Naive thymus-derived CD8-positive, alpha-beta T cell (primary cell): ENCODE data around the gene HOXC11. TPM values are rescaled to one million over a fixed set of nuclear protein-coding genes. Genes with fewer than 3 reads are reported as not detected.

Experiments
- ATAC-seq, 2 donors: fragments of 150-1000 bp; cut with Tn5 transposase in 1 of 2; sonication (Bioruptor Pico), chemical (Tn5 transposase) in 1 of 2; 1 replicate in 1 of 2; 2 replicates in 1 of 2; pipeline ENCODE4 v1.10.0; 2021; ENCODE audit warnings: mild to moderate bottlenecking in 2 of 2, moderate library complexity in 2 of 2
- POLR2A ChIA-PET: fragments of 350-600 bp; sonication (Branson Sonifier 250); formaldehyde crosslinking; loops from one replicate; lab custom pipeline; 2021; ENCODE audit warnings: antibody characterized with exemption; lab: Charles Lee
- DNase-seq, 10 donors: peaks; one replicate each; pipeline versions ENCODE4 v3.0.0 to v3.0.0-alpha.2; 2020 to 2022
- H3K27ac Mint-ChIP-seq, 10 donors: one replicate each; pipeline ENCODE4 v1.8.0; 2020 to 2022; ENCODE audit warnings: mild to moderate bottlenecking in 10 of 10, mixed read lengths in 10 of 10, moderate library complexity in 4 of 10, inconsistent platforms in 1 of 10
- H3K27me3 Mint-ChIP-seq, 5 donors: one replicate each; pipeline ENCODE4 v1.8.0; 2021 to 2022; ENCODE audit warnings: mixed read lengths in 5 of 5
- H3K36me3 Mint-ChIP-seq, 3 donors: one replicate each; pipeline ENCODE4 v1.8.0; 2020 to 2022; ENCODE audit warnings: mixed read lengths in 3 of 3, mild to moderate bottlenecking in 2 of 3, inconsistent platforms in 1 of 3
- H3K4me1 Mint-ChIP-seq, 4 donors: one replicate each; pipeline ENCODE4 v1.8.0; 2021 to 2022; ENCODE audit warnings: mixed read lengths in 4 of 4
- H3K4me3 Mint-ChIP-seq, 10 donors: one replicate each; pipeline ENCODE4 v1.8.0; 2020 to 2022; ENCODE audit warnings: mild to moderate bottlenecking in 10 of 10, mixed read lengths in 10 of 10, moderate library complexity in 6 of 10, inconsistent platforms in 1 of 10
- H3K9me3 Mint-ChIP-seq, 9 donors: one replicate each; pipeline ENCODE4 v1.8.0; 2020 to 2022; ENCODE audit warnings: mixed read lengths in 9 of 9, mild to moderate bottlenecking in 3 of 9, inconsistent platforms in 1 of 9, moderate library complexity in 1 of 9
- polyA plus RNA-seq, 3 donors: library from polyadenylated mRNA; unstranded; fragments of 300-500 nt; fragmentation: Illumina TruSeq; gene quantifications; one replicate each; pipeline ENCODE4 v1.2.3, GENCODE V29; 2021
- total RNA-seq, 8 experiments: library from RNA in 2 of 8; stranded (reverse) in 2 of 8; gene quantifications; one replicate each; pipeline ENCODE4 v1.2.3 and lab custom pipeline; 2021 to 2026

HOXC11 gene
- total and polyA plus RNA-seq, 5 experiments from 2014 or later: not detected

DNA sequence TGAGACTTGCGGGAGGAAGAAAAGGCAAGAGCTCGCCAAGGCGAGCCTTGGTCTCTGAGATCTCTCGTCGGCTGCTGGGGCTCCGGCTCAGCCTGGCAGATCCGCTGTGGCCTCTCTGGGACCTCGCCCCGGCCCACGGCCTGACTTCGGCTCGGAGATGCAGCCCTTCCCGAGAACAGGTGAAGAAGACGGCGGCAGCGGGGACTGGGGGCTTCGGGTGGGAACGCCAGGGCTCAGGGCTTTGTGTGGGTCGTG is 21.0 kb downstream of the HOXC11 start:
- peak overlapping the region in 3 of 10 donors; percentile 60 to 91 (median 87) for H3K27ac Mint-ChIP-seq
- peaks cover 66 to 100% (median 87%) of the 10 kb centered on the region in 5 donors for H3K27me3 Mint-ChIP-seq
- DNase-seq (no peak), ATAC-seq (no peak)
- H3K9me3 Mint-ChIP-seq: peaks cover 0 to 5% (median 0%) of the 10 kb centered on the region in 9 donors
- POLR2A ChIA-PET: no interaction called here
- H3K36me3 Mint-ChIP-seq: peaks cover 0 to 13% (median 4%) of the 10 kb centered on the region in 3 donors
- peak overlapping the region; percentile 33 to 84 (median 63) for H3K4me3 Mint-ChIP-seq
- peaks cover 37 to 75% (median 50%) of the 10 kb centered on the region in 4 donors for H3K4me1 Mint-ChIP-seq

DNA sequence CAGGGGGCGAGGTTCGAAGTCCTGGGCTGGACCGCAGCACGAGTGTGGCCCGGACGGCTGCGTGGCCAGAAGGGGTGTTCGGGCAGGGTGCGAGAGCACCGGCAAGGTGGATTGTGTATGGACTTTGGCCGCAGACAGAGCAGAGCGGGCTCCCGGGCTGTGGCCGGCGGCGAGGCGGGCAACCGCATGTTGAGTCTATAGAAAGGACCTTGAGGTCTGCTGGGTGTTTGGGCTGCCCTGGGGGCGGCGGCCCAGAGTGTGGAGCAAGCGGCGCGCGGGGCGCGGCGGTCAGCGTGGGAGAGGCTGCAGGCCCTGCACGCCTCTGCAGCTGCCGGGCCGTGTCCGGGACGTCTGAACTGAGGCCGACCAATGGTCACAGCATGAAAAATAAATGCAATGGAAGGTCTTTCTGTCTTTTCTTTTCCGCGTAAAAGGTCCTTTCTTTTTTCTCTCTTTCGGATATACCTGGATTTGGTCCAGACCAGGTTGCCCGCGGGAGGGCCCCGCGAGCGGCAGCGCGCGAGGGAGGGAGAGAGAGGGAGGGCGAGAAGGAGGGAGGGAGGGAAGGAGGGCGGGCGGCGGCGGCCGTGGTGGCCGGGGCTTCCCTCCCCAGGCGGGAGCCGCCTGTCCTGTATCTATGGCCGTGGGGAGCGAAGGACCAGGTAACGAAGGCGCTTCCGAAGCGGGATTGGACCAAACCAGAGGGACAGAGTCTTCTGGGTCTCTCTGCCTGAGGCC is 21.5 kb downstream of the HOXC11 start:
- DNase-seq: no peak
- Mint-ChIP-seq H3K27ac (peak overlapping the region in 2 of 10 donors; percentile 87 to 91), H3K9me3 (peaks cover 0 to 5% (median 0%) of the 10 kb centered on the region in 9 donors), H3K36me3 (peaks cover 0 to 13% (median 4%) of the 10 kb centered on the region in 3 donors), H3K27me3 (peaks cover 64 to 100% (median 85%) of the 10 kb centered on the region in 5 donors), H3K4me3 (peak overlapping the region; percentile 73 to 93 (median 80)), H3K4me1 (peaks cover 33 to 72% (median 46%) of the 10 kb centered on the region in 4 donors)
- no peak for ATAC-seq
- POLR2A ChIA-PET: interaction anchor here (1.7 kb wide), 1 partner anchor 12 kb away, joined by 5 read pairs; no protein-coding TSS in a partner anchor

DNA sequence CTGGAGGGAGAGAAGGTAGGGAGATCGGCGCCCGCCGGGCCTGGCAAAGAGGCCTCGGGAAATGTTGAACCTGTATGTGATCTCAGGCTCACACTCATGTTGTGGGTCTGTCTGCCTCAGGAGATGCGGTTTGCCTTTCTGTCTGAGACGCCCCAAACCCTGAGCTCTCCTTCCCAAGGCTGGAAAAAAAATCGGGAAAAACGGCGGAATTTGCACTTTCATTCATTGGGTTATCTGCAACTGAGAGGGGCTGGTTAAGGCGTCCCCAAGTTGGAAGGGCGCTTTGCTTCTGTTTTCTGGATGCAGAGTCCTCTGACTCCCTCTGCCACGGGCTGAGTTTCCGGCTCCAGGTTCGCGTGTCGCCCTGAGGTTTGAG is 22.1 kb downstream of the HOXC11 start:
- DNase-seq (no peak), ATAC-seq (peak; percentile 24)
- POLR2A ChIA-PET: interaction anchor here (1.7 kb wide), 1 partner anchor 12 kb away, joined by 5 read pairs; no protein-coding TSS in a partner anchor
- H3K36me3 Mint-ChIP-seq: peaks cover 0 to 13% (median 4%) of the 10 kb centered on the region in 3 donors
- peaks cover 30 to 72% (median 45%) of the 10 kb centered on the region in 4 donors for H3K4me1 Mint-ChIP-seq
- H3K27ac Mint-ChIP-seq: peak overlapping the region in 1 of 10 donors; percentile 44
- peaks cover 0 to 5% (median 0%) of the 10 kb centered on the region in 9 donors for H3K9me3 Mint-ChIP-seq
- H3K27me3 Mint-ChIP-seq: peaks cover 59 to 100% (median 82%) of the 10 kb centered on the region in 5 donors
- H3K4me3 Mint-ChIP-seq: peak overlapping the region; percentile 67 to 93 (median 80)

DNA sequence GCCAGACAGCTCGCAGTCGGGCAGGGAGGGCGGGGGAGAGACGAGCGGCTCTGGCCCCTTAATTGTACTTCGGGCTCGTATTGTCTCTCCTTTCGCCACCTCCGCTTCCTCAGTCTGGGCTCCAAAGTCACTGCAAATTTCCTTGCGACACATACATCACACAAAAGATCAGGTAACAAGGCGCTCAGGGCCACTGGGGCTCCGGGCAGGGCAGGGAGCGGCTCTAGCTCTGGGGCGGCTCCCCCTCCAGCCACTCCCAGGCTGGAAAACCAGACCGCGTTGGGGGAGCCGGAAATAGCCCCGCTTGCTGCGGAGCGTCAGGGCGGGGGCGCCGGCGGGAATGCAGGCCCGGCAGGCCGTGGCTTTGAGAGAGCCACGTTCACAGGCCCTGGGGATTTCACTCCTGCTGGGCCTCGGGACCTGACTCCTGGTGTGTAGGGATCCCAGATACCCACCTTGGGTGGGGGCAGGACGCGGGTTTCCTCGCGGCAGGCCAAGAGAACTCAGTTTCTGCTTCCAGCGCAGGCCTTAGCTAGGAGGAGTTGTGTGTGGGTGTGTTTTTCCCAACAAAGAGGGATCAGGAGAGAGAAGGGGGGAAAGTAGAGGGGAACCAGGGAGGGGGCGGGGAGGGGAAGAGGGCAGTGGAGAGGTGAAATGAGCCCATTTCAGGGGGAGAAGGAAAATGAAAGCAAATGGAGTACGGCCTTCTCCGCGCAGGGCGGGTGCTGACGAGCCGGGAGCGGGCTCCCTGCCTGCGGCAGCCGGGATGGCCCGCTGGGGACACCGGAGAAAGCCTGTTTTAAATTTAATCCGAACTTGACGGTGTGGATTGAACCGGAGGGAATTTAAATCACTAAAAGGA is 22.7 kb downstream of the HOXC11 start:
- ATAC-seq (peak; percentile 32 to 41), DNase-seq (no peak)
- Mint-ChIP-seq H3K27me3 (peaks cover 54 to 100% (median 79%) of the 10 kb centered on the region in 5 donors), H3K27ac (peak overlapping the region in 1 of 10 donors; percentile 44), H3K36me3 (peaks cover 0 to 13% (median 4%) of the 10 kb centered on the region in 3 donors), H3K4me3 (peak overlapping the region; percentile 73 to 93 (median 82)), H3K9me3 (peaks cover 0 to 5% (median 0%) of the 10 kb centered on the region in 9 donors), H3K4me1 (peaks cover 24 to 72% (median 44%) of the 10 kb centered on the region in 4 donors)
- POLR2A ChIA-PET: interaction anchor here (0.9 to 1.7 kb wide), 2 partner anchors 11 to 14 kb away, joined by 4 to 5 read pairs; no protein-coding TSS in a partner anchor

DNA sequence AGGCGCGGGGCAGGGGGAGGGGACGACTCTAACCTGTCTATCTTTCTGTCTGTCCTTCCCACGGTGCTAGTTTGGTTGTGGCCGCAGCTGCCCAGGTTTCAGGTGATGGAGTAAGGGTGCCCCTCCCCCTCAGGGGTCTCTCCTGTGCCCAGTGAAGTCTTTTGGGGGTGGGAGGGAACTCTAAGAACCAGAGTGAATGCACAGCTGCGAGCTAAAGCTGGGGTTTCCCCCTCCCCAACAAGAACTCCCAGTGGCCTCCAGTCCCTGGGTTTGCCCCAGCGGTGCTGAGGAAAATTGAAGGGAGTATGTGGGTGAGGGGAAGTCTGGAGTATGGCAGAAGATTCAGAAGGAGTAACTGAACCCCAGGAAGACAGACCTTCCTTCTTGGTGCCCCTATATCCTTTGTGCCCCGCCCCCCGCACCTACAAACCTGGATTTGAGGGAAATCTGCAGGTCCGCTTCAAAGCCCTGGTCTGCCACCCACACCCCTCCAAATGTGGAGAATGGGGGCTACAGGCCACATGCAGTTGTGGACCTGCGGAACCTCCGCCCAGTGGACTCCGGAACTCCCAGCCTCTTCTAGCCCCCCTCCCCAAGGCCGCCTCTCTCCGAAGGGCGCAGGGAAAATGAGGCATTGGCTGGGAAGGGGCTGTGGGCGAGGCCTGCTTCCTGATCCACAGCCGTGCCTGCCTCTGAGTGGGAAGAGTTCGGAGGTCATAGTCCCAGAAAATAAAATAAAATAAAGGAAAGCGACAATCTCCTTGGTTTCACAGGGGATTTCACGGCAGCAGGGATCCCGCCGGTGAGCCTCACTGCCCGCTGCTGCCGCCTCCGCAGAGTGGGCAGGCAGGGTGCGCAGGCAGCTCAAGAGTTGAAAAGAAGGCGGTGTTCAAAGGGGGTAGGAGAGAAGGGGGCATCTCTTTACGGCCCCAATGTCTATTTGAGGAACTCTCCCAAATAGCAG is 23.6 kb downstream of the HOXC11 start:
- peaks cover 0 to 5% (median 0%) of the 10 kb centered on the region in 9 donors for H3K9me3 Mint-ChIP-seq
- no peak for ATAC-seq
- H3K27me3 Mint-ChIP-seq: peaks cover 49 to 100% (median 81%) of the 10 kb centered on the region in 5 donors
- no peak for DNase-seq
- peaks cover 21 to 66% (median 44%) of the 10 kb centered on the region in 4 donors for H3K4me1 Mint-ChIP-seq
- peak overlapping the region; percentile 73 to 93 (median 80) for H3K4me3 Mint-ChIP-seq
- POLR2A ChIA-PET: interaction anchor here (0.5 to 1.7 kb wide), 3 partner anchors 10 to 302 kb away, joined by 3 to 5 read pairs (median 4); no protein-coding TSS in a partner anchor
- peaks cover 0 to 11% (median 4%) of the 10 kb centered on the region in 3 donors for H3K36me3 Mint-ChIP-seq
- H3K27ac Mint-ChIP-seq: peak overlapping the region in 1 of 10 donors; percentile 67

DNA sequence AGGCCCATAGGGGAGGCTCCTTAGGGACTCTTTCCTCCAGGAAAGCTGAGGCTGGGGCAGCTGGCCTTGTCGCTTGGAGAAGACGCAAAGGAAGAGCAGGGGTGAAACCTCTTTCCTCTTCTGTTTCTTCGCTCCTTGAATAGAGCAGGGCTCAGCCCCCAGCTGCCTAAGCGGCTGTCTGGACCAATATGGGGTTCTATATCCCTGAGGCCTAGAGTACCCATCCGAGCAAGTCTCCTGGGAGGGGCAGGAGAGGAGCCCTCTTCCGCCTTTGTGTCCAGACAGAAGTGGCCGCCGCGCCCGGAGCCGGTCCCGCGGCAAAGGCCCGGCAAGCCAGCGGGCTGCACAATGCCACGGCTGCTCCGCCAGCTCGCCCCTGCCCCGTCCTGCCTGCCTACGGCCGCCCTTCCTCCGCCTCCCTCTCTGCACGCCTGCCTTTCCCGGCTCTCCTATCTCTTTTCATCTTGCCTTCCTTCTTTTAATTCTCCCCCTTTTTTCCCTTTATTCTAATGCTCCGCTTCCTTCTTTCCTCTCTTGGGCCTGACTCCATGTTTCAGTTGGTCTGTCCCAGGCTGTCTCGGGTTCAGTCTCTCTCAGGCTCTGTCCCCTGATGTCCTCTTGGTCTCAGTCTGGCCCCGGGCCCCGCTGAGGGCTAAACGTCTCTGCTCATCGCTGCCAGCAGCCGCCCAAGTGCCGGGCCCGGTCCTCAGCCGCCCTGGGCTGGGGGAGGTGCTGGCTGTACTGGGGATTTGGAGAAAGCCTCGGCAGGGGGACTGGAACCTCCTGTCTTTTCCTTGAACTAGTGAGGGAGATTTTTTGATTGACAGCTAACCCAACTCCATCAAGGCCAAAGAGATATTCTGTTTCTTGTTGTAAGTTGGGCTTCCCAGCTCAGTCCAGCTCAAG is 24.5 kb downstream of the HOXC11 start:
- Mint-ChIP-seq H3K4me1 (peaks cover 23 to 66% (median 44%) of the 10 kb centered on the region in 4 donors), H3K9me3 (peaks cover 0 to 4% (median 0%) of the 10 kb centered on the region in 9 donors), H3K36me3 (peaks cover 0 to 11% (median 4%) of the 10 kb centered on the region in 3 donors), H3K27ac (no peak overlapping the region), H3K27me3 (peaks cover 49 to 100% (median 81%) of the 10 kb centered on the region in 5 donors), H3K4me3 (peak overlapping the region in 9 of 10 donors; percentile 38 to 88 (median 64))
- DNase-seq (no peak), ATAC-seq (no peak)
- POLR2A ChIA-PET: interaction anchor here (0.5 to 1.0 kb wide), 2 partner anchors 9 to 301 kb away, joined by 3 to 4 read pairs; no protein-coding TSS in a partner anchor

DNA sequence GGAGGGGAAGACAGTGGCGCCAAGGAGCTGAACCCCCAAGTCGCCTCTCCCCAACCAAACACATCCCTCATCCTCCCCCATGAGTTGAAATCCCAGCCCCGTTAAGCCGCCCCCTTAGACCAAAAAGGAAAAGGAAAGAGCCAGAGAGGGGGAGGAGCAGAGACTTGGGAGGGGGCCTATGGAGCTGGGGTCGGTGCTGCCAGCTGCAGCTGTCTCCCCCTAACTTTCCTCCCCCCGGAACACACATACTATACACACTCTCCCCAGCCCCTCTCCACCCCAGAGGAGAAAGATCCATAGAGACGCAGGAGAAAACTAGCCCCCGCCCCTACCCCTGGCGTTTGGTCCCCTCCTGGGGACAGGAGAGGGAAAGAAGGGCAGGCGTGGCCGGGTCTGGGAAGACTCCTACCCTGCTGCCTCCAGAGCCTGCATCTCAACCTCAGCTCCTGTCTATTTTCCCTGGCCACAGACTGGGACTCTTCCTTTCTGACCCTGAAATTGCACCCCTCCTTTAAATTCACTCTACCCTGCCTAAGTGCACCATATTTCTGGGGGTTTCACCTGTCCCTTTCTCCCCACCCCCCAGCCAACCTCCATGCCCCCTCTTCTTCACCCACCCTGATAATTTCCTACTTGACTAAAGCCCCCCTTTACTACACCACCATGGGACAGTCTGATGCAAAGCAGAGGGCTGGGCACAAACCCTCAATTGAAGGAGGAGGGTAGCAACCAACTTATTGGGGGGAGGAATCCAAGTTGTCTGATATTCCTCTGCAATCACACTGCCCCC is 25.4 kb downstream of the HOXC11 start:
- H3K4me3 Mint-ChIP-seq: peak overlapping the region in 5 of 10 donors; percentile 22 to 67 (median 26)
- H3K36me3 Mint-ChIP-seq: peaks cover 0 to 11% (median 4%) of the 10 kb centered on the region in 3 donors
- peaks cover 50 to 100% (median 84%) of the 10 kb centered on the region in 5 donors for H3K27me3 Mint-ChIP-seq
- DNase-seq (no peak), ATAC-seq (no peak)
- H3K27ac Mint-ChIP-seq: no peak overlapping the region
- peaks cover 24 to 66% (median 44%) of the 10 kb centered on the region in 4 donors for H3K4me1 Mint-ChIP-seq
- peaks cover 0 to 4% (median 0%) of the 10 kb centered on the region in 9 donors for H3K9me3 Mint-ChIP-seq
- POLR2A ChIA-PET: interaction anchor here (1.0 to 1.2 kb wide), 2 partner anchors 10 kb away, joined by 3 to 4 read pairs; no protein-coding TSS in a partner anchor

DNA sequence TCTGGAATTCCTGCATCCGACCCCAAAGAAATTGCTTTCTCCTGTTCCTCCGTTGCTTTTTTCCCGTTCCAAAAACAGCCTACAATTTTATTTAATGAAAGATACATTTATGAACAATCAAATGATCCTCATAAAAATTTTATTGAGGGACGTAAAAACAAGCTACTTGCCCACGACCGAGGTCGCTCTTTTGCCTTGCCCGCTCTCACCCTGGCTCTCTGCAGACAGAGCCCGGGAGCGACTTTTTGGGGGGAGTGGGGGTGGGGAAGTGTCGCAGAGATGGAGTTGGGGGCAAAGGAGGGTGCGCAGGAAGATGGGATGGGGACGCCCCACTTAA is 25.9 kb downstream of the HOXC11 start:
- H3K9me3 Mint-ChIP-seq: peaks cover 0 to 3% (median 0%) of the 10 kb centered on the region in 9 donors
- no peak overlapping the region for H3K27ac Mint-ChIP-seq
- H3K4me3 Mint-ChIP-seq: peak overlapping the region in 4 of 10 donors; percentile 1 to 67 (median 21)
- no peak for DNase-seq
- POLR2A ChIA-PET: interaction anchor here (1.2 kb wide), 1 partner anchor 11 kb away, joined by 3 read pairs; no protein-coding TSS in a partner anchor
- H3K4me1 Mint-ChIP-seq: peaks cover 22 to 64% (median 41%) of the 10 kb centered on the region in 4 donors
- peaks cover 49 to 100% (median 84%) of the 10 kb centered on the region in 5 donors for H3K27me3 Mint-ChIP-seq
- ATAC-seq: no peak
- peaks cover 0 to 9% (median 4%) of the 10 kb centered on the region in 3 donors for H3K36me3 Mint-ChIP-seq

DNA sequence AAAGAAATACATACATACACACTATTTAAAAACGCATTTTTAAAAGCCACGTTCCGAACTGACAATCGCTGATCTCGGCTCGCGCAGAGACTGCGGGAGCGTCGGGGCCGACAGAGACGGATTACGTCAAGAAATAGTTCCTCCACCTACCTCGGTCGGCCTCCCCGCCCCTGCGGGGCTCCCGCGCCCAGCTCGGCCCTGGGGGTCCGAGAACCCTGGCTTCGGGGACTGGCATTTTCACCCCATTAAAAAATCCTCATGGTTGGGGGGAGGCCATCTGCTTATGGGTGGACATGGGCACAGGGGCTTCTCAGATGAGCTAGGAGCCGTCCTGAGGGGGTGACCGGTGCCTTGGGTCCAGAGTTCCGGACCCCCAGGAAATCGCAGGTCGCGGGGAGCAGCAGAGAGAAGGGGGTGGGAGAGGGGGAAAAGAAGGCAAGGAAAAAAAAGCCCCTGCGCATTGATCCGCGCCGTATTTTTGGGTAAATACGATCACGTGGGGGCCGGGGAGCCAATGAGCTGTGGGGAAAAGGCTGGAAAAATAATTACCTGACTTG is 26.7 kb downstream of the HOXC11 start:
- H3K27me3 Mint-ChIP-seq: peaks cover 47 to 100% (median 85%) of the 10 kb centered on the region in 5 donors
- H3K4me1 Mint-ChIP-seq: peaks cover 20 to 56% (median 37%) of the 10 kb centered on the region in 4 donors
- peak overlapping the region in 1 of 10 donors; percentile 44 for H3K27ac Mint-ChIP-seq
- H3K36me3 Mint-ChIP-seq: peaks cover 0 to 5% (median 4%) of the 10 kb centered on the region in 3 donors
- DNase-seq (no peak), ATAC-seq (no peak)
- POLR2A ChIA-PET: interaction anchor here (1.0 to 1.2 kb wide), 2 partner anchors 12 to 36 kb away, joined by 3 read pairs; no protein-coding TSS in a partner anchor
- H3K9me3 Mint-ChIP-seq: peaks cover 0 to 2% (median 0%) of the 10 kb centered on the region in 9 donors
- peak overlapping the region in 9 of 10 donors; percentile 8 to 70 (median 58) for H3K4me3 Mint-ChIP-seq
